Inferior parietal cortex (tissue), 1 donor: Measurements from ENCODE around the gene INIP.
"Not testable (repeated sequence)": the region's sequence is repeated elsewhere in the genome, so short reads cannot be mapped to it uniquely, and the experiment has no call there.

Experiments used
- DNase-seq: peaks from one replicate; pipeline ENCODE4 v3.0.0-alpha.2; 2016; ENCODE audit errors: extremely low spot score

INIP gene

GRCh38 chr9:112743216-112743836 is 25.4 kb upstream of the INIP start:
- no peak for DNase-seq

- no peak for DNase-seq
Measured at GRCh38 chr9:112734892-112735291, 17.0 kb upstream of the INIP start.

- DNase-seq: no peak
Measured at GRCh38 chr9:112731971-112732370, 14.1 kb upstream of the INIP start.

GRCh38 chr9:112728401-112728800 is 10.5 kb upstream of the INIP start:
- DNase-seq: no peak

- DNase-seq: no peak
Measured at GRCh38 chr9:112726428-112726827, 8.5 kb upstream of the INIP start.

GRCh38 chr9:112725961-112726360 is 8.0 kb upstream of the INIP start:
- DNase-seq: no peak

GRCh38 chr9:112722749-112723148 is 4.8 kb upstream of the INIP start:
- not testable (repeated sequence) for DNase-seq

GRCh38 chr9:112720113-112720780 is 2.3 kb upstream of the INIP start:
- no peak for DNase-seq

- DNase-seq: no peak
Measured at GRCh38 chr9:112719696-112720095, 1.8 kb upstream of the INIP start.

GRCh38 chr9:112719241-112719691 is 1.3 kb upstream of the INIP start:
- DNase-seq: no peak

GRCh38 chr9:112712678-112713077 is 5.2 kb downstream of the INIP start:
- no peak for DNase-seq

- peak; percentile 75 for DNase-seq
Measured at GRCh38 chr9:112711050-112711689, 6.7 kb downstream of the INIP start.

- DNase-seq: peak; percentile 72
Measured at GRCh38 chr9:112705768-112706427, 12.0 kb downstream of the INIP start.

- no peak for DNase-seq
Measured at GRCh38 chr9:112703304-112703703, 14.6 kb downstream of the INIP start.

GRCh38 chr9:112700085-112700484 is 17.8 kb downstream of the INIP start:
- DNase-seq: no peak

- no peak for DNase-seq
Measured at GRCh38 chr9:112699230-112699629, 18.7 kb downstream of the INIP start.

GRCh38 chr9:112696461-112696860 is 21.5 kb downstream of the INIP start:
- DNase-seq: no peak

- DNase-seq: no peak
Measured at GRCh38 chr9:112694706-112695555, 23.0 kb downstream of the INIP start.

- no peak for DNase-seq
Measured at GRCh38 chr9:112689161-112689740, 28.7 kb downstream of the INIP start.

GRCh38 chr9:112680731-112681402 is 37.0 kb downstream of the INIP start:
- DNase-seq: no peak

- no peak for DNase-seq
Measured at GRCh38 chr9:112677040-112677439, 40.9 kb downstream of the INIP start.
